Measurements from ENCODE around the gene ACYP1. TPM values are rescaled to one million over a fixed set of nuclear protein-coding genes. Genes with fewer than 3 reads are reported as not detected.
A peak's percentile ranks its signal among the peaks of the same experiment; 100 is the strongest.

ACYP1 gene
- total RNA-seq, 1 experiment from 2014 or later, result 50.2 TPM

DNA sequence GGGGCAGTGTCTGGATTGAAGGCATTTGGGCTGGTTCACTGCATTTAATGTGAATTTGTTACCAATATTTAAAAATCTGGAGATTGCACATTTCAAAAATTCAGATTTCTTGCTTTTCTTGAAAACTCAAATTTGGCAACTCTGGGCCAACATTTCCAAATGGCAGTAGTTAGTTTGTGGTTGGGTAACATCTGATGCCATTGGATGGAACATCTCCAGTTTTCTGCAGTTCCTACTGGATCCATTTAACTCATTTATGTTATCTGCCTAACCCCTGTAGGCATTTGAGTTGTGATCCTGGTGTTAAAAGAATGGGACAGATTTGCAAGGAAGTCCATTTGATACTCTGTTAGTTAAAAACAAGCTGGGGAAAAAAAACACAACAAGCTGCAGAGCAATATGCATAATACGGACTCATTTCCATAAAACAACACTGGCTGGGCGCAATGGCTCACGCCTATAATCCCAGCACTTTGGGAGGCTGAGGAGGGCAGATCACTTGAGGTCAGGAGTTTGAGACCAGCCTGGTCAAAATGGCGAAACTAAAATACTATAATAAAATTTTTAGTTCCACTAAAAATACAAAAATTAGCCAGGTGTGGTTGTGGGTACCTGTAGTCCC, 53.2 kb downstream of the ACYP1 start:
- POLR2A ChIA-PET (ENCODE audit: low non-redundant PET), result no interaction called here
- CTCF ChIA-PET, result no interaction called here

DNA sequence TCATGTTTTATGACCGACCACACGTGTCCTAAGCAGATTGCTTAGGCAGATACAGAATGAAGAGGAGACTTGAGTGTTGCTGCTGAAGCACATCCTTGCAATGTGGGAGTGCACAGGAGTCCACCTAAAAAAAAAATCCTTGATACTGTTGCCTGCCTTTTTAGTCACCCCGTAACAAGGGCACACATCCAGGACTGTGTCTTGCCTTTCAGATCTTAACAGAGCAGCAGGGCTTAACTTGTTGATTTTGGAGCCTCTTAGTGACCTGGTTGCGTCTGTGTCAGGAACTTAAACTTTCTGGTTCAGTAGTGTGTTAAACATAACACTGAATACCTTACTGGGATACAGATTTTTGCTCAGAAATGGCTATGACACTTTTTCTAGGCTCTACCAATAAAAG, 54.6 kb downstream of the ACYP1 start:
- Histone ChIP-seq H3K4me1 (ENCODE audit: insufficient read depth, low read length, poor library complexity, severe bottlenecking) (peaks cover 12% of the 10 kb centered on the region), H3K36me3 (ENCODE audit: insufficient read depth, low read length, poor library complexity, severe bottlenecking) (peaks cover 48% of the 10 kb centered on the region), H3K27ac (ENCODE audit: low read depth, low read length, poor library complexity, severe bottlenecking) (no peak overlapping the region), H3K4me3 (ENCODE audit: low read depth, low read length, poor library complexity, severe bottlenecking) (no peak overlapping the region), H3K9me3 (ENCODE audit: low read depth, low read length, poor library complexity, severe bottlenecking) (no peaks in the 10 kb centered on the region), H3K27me3 (replicated peaks; ENCODE audit: insufficient read depth, low read depth, low read length, poor library complexity) (no peaks in the 10 kb centered on the region)
- BruUV-seq (replicated peaks), result no TSS peak
- no peak for DNase-seq (ENCODE audit: low spot score)
- TF ChIP-seq, protein P1, sequence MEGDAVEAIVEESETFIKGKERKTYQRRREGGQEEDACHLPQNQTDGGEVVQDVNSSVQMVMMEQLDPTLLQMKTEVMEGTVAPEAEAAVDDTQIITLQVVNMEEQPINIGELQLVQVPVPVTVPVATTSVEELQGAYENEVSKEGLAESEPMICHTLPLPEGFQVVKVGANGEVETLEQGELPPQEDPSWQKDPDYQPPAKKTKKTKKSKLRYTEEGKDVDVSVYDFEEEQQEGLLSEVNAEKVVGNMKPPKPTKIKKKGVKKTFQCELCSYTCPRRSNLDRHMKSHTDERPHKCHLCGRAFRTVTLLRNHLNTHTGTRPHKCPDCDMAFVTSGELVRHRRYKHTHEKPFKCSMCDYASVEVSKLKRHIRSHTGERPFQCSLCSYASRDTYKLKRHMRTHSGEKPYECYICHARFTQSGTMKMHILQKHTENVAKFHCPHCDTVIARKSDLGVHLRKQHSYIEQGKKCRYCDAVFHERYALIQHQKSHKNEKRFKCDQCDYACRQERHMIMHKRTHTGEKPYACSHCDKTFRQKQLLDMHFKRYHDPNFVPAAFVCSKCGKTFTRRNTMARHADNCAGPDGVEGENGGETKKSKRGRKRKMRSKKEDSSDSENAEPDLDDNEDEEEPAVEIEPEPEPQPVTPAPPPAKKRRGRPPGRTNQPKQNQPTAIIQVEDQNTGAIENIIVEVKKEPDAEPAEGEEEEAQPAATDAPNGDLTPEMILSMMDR (conservative IDR thresholded peaks at IDR 0.05; ENCODE audit: low read depth, low read length), result no peak
- TF ChIP-seq EZH2 (IDR thresholded peaks at IDR 0.05; ENCODE audit: borderline replicate concordance, low read depth, low read length, poor library complexity, severe bottlenecking), result no peak
- POLR2A ChIA-PET (ENCODE audit: low non-redundant PET), result no interaction called here
- CTCF ChIA-PET, result interaction anchor here (0.7 kb wide), 1 partner anchor 30 kb away, joined by 3 read pairs; no protein-coding TSS in a partner anchor
- intact Hi-C loops (cut with micrococcal nuclease; ENCODE audit: unreplicated experiment), result no loop called here

More for the DNA sequence above, 53.2 kb downstream of the ACYP1 start:
- H3K4me1 ChIP-seq (ENCODE audit: insufficient read depth, low read length, poor library complexity, severe bottlenecking), result peaks cover 21% of the 10 kb centered on the region
- intact Hi-C loops (cut with micrococcal nuclease; ENCODE audit: unreplicated experiment), result no loop called here
- H3K9me3 ChIP-seq (ENCODE audit: low read depth, low read length, poor library complexity, severe bottlenecking), result no peaks in the 10 kb centered on the region
- no peak for DNase-seq (ENCODE audit: low spot score)
- H3K4me3 ChIP-seq (ENCODE audit: low read depth, low read length, poor library complexity, severe bottlenecking), result no peak overlapping the region
- peaks cover 39% of the 10 kb centered on the region for H3K36me3 ChIP-seq (ENCODE audit: insufficient read depth, low read length, poor library complexity, severe bottlenecking)
- BruUV-seq (replicated peaks), result no TSS peak
- H3K27ac ChIP-seq (ENCODE audit: low read depth, low read length, poor library complexity, severe bottlenecking), result no peak overlapping the region
- no peaks in the 10 kb centered on the region for H3K27me3 ChIP-seq (replicated peaks; ENCODE audit: insufficient read depth, low read depth, low read length, poor library complexity)
- TF ChIP-seq, protein P1 (conservative IDR thresholded peaks at IDR 0.05; ENCODE audit: low read depth, low read length), result no peak
- TF ChIP-seq EZH2 (IDR thresholded peaks at IDR 0.05; ENCODE audit: borderline replicate concordance, low read depth, low read length, poor library complexity, severe bottlenecking), result no peak

DNA sequence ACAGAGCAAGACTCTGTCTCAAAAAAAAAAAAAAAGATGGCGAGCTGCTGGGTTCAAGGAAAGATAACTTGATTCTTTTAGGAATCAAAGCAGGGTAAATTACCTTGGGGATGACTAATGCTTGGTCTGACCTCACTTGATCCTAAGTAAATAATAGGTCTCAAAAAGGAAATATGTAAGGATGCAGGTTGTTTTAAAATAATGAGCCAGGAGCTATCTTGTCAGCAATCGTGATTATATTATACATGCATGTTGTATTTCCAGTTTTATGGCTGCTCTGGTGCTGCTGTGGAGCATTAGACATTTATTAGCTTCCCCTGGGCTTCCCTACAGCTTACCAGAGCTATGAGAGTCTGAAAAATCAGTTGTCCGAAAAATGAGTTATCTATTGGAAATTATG, 58.5 kb downstream of the ACYP1 start:
- TSS peak; percentile 2 for BruUV-seq (replicated peaks)
- Histone ChIP-seq H3K36me3 (ENCODE audit: insufficient read depth, low read length, poor library complexity, severe bottlenecking) (peaks cover 51% of the 10 kb centered on the region), H3K27me3 (replicated peaks; ENCODE audit: insufficient read depth, low read depth, low read length, poor library complexity) (no peaks in the 10 kb centered on the region), H3K4me3 (ENCODE audit: low read depth, low read length, poor library complexity, severe bottlenecking) (no peak overlapping the region), H3K4me1 (ENCODE audit: insufficient read depth, low read length, poor library complexity, severe bottlenecking) (peaks cover 11% of the 10 kb centered on the region), H3K9me3 (ENCODE audit: low read depth, low read length, poor library complexity, severe bottlenecking) (peaks cover 6% of the 10 kb centered on the region), H3K27ac (ENCODE audit: low read depth, low read length, poor library complexity, severe bottlenecking) (no peak overlapping the region)
- POLR2A ChIA-PET (ENCODE audit: low non-redundant PET), result no interaction called here
- DNase-seq (ENCODE audit: low spot score), result no peak
- intact Hi-C loops (cut with micrococcal nuclease; ENCODE audit: unreplicated experiment), result no loop called here
- no peak for TF ChIP-seq EZH2 (IDR thresholded peaks at IDR 0.05; ENCODE audit: borderline replicate concordance, low read depth, low read length, poor library complexity, severe bottlenecking)
- TF ChIP-seq, protein P1 (conservative IDR thresholded peaks at IDR 0.05; ENCODE audit: low read depth, low read length), result no peak
- CTCF ChIA-PET, result no interaction called here

Measured in A673 (cell line).